ENCODE measurements around the gene TRPC6.

TRPC6 gene

DNA sequence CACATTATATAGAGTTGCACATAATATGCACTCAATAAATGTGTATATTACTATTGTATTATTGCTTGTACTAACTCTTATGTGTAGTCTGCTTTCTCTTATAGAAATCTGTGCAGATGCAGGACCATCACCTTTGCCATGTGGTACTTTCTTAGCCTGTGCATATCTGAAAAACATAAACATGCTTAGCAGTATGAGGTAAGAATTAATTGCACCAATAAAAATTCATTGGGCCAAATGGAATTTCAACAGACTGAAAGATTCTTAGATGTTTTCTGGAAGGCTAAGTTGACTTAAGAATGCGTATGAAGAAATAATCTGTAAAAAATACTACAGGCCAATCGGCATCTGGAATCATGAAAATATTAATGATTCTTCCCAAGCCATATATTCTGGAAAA lies 55.3 kb downstream of the TRPC6 start:
- no peak overlapping the region for H3K4me3 ChIP-seq (replicated peaks; ENCODE audit: low read depth, low read length)
- no peak for DNase-seq (ENCODE audit: low read depth)
- TF ChIP-seq, protein P1, sequence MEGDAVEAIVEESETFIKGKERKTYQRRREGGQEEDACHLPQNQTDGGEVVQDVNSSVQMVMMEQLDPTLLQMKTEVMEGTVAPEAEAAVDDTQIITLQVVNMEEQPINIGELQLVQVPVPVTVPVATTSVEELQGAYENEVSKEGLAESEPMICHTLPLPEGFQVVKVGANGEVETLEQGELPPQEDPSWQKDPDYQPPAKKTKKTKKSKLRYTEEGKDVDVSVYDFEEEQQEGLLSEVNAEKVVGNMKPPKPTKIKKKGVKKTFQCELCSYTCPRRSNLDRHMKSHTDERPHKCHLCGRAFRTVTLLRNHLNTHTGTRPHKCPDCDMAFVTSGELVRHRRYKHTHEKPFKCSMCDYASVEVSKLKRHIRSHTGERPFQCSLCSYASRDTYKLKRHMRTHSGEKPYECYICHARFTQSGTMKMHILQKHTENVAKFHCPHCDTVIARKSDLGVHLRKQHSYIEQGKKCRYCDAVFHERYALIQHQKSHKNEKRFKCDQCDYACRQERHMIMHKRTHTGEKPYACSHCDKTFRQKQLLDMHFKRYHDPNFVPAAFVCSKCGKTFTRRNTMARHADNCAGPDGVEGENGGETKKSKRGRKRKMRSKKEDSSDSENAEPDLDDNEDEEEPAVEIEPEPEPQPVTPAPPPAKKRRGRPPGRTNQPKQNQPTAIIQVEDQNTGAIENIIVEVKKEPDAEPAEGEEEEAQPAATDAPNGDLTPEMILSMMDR (IDR thresholded peaks at IDR 0.05; ENCODE audit: low read length, missing control alignments): no peak

GRCh38 chr11:101523634-101524260 lies 60.1 kb downstream of the TRPC6 start:
- H3K4me3 ChIP-seq (replicated peaks; ENCODE audit: low read depth, low read length): no peak overlapping the region
- TF ChIP-seq, protein P1 (IDR thresholded peaks at IDR 0.05; ENCODE audit: low read length, missing control alignments): no peak
- DNase-seq (ENCODE audit: low read depth): no peak

GRCh38 chr11:101523193-101523592 lies 60.6 kb downstream of the TRPC6 start:
- no peak for DNase-seq (ENCODE audit: low read depth)
- H3K4me3 ChIP-seq (replicated peaks; ENCODE audit: low read depth, low read length): no peak overlapping the region
- TF ChIP-seq, protein P1 (IDR thresholded peaks at IDR 0.05; ENCODE audit: low read length, missing control alignments): no peak

DNA sequence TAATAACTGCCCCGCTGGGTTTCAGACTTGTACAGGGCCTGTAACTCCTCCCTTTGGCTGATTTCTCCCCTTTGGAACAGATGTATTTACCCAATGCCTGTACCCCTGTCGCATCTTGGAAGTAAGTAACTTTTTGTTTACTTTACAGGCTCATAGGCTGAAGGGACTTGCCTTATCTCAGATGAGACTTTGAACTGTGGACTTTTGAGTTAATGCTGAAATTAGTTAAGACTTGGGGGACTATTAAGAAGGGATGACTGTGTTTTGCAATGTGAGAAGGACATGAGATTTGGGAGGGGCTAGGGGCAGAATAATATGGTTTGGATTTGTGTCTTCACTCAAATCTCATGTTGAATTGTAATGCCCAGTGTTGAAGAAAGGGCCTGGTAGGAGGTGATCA lies 62.0 kb downstream of the TRPC6 start:
- TF ChIP-seq, protein P1 (IDR thresholded peaks at IDR 0.05; ENCODE audit: low read length, missing control alignments): no peak
- DNase-seq (ENCODE audit: low read depth): no peak
- H3K4me3 ChIP-seq (replicated peaks; ENCODE audit: low read depth, low read length): no peak overlapping the region

DNA sequence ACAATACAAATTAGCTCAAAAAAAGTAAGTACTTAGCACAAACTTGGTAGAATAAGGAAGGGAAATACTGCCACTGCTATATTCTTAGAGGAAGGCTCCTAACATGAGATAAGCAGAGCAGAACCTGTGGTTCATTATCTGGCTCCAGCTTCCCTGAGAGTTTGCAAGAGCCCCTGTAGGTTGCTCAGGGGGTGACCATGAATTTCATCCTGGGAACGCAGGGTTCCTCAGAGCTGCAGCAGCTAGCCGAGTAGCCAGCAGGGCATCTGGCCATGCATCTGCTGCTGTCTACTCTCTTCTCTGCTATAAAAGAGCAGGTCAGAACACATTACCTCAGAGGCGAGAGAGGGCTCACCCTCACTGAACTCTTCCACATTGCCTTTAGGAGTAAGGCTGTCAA lies 67.3 kb downstream of the TRPC6 start:
- TF ChIP-seq, protein P1 (IDR thresholded peaks at IDR 0.05; ENCODE audit: low read length, missing control alignments): no peak
- H3K4me3 ChIP-seq (replicated peaks; ENCODE audit: low read depth, low read length): no peak overlapping the region
- DNase-seq (ENCODE audit: low read depth): no peak

DNA sequence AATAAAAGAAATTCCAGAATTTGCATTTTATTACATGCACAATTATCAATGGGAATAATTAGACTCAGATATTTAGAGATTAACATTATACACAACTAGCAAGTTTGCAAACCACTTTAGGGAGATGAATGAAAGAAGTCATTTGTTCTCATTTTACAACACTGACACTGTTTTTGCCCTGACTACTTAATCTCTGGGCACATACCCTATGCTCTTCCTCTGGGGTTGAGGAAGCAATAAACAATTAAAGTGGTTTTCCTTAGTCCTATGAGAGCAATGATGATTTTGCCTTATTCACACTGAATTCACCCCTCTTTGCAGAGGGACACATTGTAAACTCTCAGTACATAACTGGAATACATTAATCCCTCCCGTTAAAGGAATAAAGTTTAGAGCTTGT lies 72.7 kb downstream of the TRPC6 start:
- H3K4me3 ChIP-seq (replicated peaks; ENCODE audit: low read depth, low read length): no peak overlapping the region
- DNase-seq (ENCODE audit: low read depth): no peak
- TF ChIP-seq, protein P1 (IDR thresholded peaks at IDR 0.05; ENCODE audit: low read length, missing control alignments): no peak

GRCh38 chr11:101510591-101510990 lies 73.2 kb downstream of the TRPC6 start:
- H3K4me3 ChIP-seq (replicated peaks; ENCODE audit: low read depth, low read length): no peak overlapping the region
- TF ChIP-seq, protein P1 (IDR thresholded peaks at IDR 0.05; ENCODE audit: low read length, missing control alignments): no peak
- DNase-seq (ENCODE audit: low read depth): no peak
